ENCODE data around the gene PPP1R14C. TPM values are rescaled to one million over a fixed set of nuclear protein-coding genes. Genes with fewer than 3 reads are reported as not detected.

Gene PPP1R14C
- total and polyA plus RNA-seq, 4 donors: 6.5 to 68.4 (median 24.0) TPM

DNA sequence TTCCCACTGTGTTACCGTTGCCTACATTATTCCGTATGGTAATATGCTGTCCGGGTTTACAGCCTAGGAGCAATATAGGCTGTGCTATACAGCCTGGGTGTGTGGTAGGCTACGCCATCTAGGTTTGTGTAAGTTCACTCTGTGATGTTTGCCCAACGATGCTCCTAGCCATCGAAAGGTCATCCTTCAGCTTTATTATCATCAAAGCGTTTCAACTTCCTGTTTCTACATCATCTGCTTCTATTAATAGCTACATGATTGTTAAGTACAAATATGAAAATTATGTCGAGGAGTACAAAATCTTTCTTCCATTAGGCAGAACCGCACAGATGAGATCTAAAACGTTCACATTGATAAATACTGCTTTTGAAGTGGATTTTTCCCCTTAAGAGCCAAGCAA lies 69.9 kb downstream of the PPP1R14C start:
- 58 to 67% methylated on average over 10 of the region's 10 CpGs for WGBS, 2 donors
- Histone ChIP-seq H3K9ac (ENCODE audit: insufficient read depth in 1 of 2, low read length in 2 of 2) (no peak overlapping the region), H3K9me3 (ENCODE audit: control insufficient read depth in 4 of 4, insufficient read depth in 3 of 4, low read length in 3 of 4) (peaks cover 0 to 2% (median 0%) of the 10 kb centered on the region in 4 donors), H3K27ac (ENCODE audit: low read depth in 1 of 2, low read length in 1 of 2) (peak overlapping the region in 1 of 2 donors; percentile 62), H3K27me3 (ENCODE audit: control insufficient read depth in 3 of 3, insufficient read depth in 3 of 3, low read length in 2 of 3) (no peaks in the 10 kb centered on the region), H3K4me3 (no peak overlapping the region), H3K4me1 (ENCODE audit: control insufficient read depth in 5 of 5, insufficient read depth in 5 of 5, low read length in 5 of 5) (peaks cover 0 to 16% (median 0%) of the 10 kb centered on the region in 5 donors), H3K36me3 (ENCODE audit: control insufficient read depth in 4 of 4, insufficient read depth in 4 of 4, low read length in 4 of 4) (no peaks in the 10 kb centered on the region)
- DNase-seq (peak in 1 of 3 donors; percentile 57), ATAC-seq (ENCODE audit: insufficient read depth, low FRiP score) (no peak)
- TF ChIP-seq, protein P1, sequence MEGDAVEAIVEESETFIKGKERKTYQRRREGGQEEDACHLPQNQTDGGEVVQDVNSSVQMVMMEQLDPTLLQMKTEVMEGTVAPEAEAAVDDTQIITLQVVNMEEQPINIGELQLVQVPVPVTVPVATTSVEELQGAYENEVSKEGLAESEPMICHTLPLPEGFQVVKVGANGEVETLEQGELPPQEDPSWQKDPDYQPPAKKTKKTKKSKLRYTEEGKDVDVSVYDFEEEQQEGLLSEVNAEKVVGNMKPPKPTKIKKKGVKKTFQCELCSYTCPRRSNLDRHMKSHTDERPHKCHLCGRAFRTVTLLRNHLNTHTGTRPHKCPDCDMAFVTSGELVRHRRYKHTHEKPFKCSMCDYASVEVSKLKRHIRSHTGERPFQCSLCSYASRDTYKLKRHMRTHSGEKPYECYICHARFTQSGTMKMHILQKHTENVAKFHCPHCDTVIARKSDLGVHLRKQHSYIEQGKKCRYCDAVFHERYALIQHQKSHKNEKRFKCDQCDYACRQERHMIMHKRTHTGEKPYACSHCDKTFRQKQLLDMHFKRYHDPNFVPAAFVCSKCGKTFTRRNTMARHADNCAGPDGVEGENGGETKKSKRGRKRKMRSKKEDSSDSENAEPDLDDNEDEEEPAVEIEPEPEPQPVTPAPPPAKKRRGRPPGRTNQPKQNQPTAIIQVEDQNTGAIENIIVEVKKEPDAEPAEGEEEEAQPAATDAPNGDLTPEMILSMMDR (IDR thresholded peaks at IDR 0.05; ENCODE audit: control extremely low read depth, extremely low read depth): no peak

- H3K27ac ChIP-seq (ENCODE audit: low read depth in 1 of 2, low read length in 1 of 2): peak overlapping the region in 1 of 2 donors; percentile 62
- TF ChIP-seq, protein P1 (IDR thresholded peaks at IDR 0.05; ENCODE audit: control extremely low read depth, extremely low read depth): no peak
- DNase-seq (no peak), ATAC-seq (ENCODE audit: insufficient read depth, low FRiP score) (no peak)
- H3K36me3 ChIP-seq (ENCODE audit: control insufficient read depth in 4 of 4, insufficient read depth in 4 of 4, low read length in 4 of 4): no peaks in the 10 kb centered on the region
- no peaks in the 10 kb centered on the region for H3K27me3 ChIP-seq (ENCODE audit: control insufficient read depth in 3 of 3, insufficient read depth in 3 of 3, low read length in 2 of 3)
- H3K9me3 ChIP-seq (ENCODE audit: control insufficient read depth in 4 of 4, insufficient read depth in 3 of 4, low read length in 3 of 4): peaks cover 0 to 2% (median 0%) of the 10 kb centered on the region in 4 donors
- peaks cover 0 to 16% (median 0%) of the 10 kb centered on the region in 5 donors for H3K4me1 ChIP-seq (ENCODE audit: control insufficient read depth in 5 of 5, insufficient read depth in 5 of 5, low read length in 5 of 5)
- 47 to 55% methylated on average over 1 of the region's 1 CpG for WGBS, 2 donors
- H3K4me3 ChIP-seq: no peak overlapping the region
- no peak overlapping the region for H3K9ac ChIP-seq (ENCODE audit: insufficient read depth in 1 of 2, low read length in 2 of 2)
These were observed 70.5 kb downstream of the PPP1R14C start for GRCh38 chr6:150213301-150213700.

GRCh38 chr6:150214310-150214709 lies 71.5 kb downstream of the PPP1R14C start:
- H3K9me3 ChIP-seq (ENCODE audit: control insufficient read depth in 4 of 4, insufficient read depth in 3 of 4, low read length in 3 of 4): peaks cover 0 to 2% (median 0%) of the 10 kb centered on the region in 4 donors
- H3K36me3 ChIP-seq (ENCODE audit: control insufficient read depth in 4 of 4, insufficient read depth in 4 of 4, low read length in 4 of 4): no peaks in the 10 kb centered on the region
- no peak for ATAC-seq (ENCODE audit: insufficient read depth, low FRiP score)
- H3K9ac ChIP-seq (ENCODE audit: insufficient read depth in 1 of 2, low read length in 2 of 2): no peak overlapping the region
- H3K27ac ChIP-seq (ENCODE audit: low read depth in 1 of 2, low read length in 1 of 2): no peak overlapping the region
- no peaks in the 10 kb centered on the region for H3K27me3 ChIP-seq (ENCODE audit: control insufficient read depth in 3 of 3, insufficient read depth in 3 of 3, low read length in 2 of 3)
- TF ChIP-seq, protein P1 (IDR thresholded peaks at IDR 0.05; ENCODE audit: control extremely low read depth, extremely low read depth): no peak
- peaks cover 0 to 14% (median 0%) of the 10 kb centered on the region in 5 donors for H3K4me1 ChIP-seq (ENCODE audit: control insufficient read depth in 5 of 5, insufficient read depth in 5 of 5, low read length in 5 of 5)
- no peak overlapping the region for H3K4me3 ChIP-seq
- DNase-seq: no peak

Measured in lung (tissue), 12 donors.